Measurements from ENCODE around the gene TNS3.

GRCh38 chr7:47326220-47326619, 255.7 kb downstream of the TNS3 start:
- no peak for TF ChIP-seq E2F3 (CRISPR knock-in tag; IDR thresholded peaks at IDR 0.05)
- no peak for TF ChIP-seq CHD1 (IDR thresholded peaks at IDR 0.05; ENCODE audit: low read length)
- TF ChIP-seq ZNF212 (CRISPR knock-in tag; IDR thresholded peaks at IDR 0.05): no peak
- no peak for TF ChIP-seq ATF2 (CRISPR knock-in tag; IDR thresholded peaks at IDR 0.05)
- no peak for TF ChIP-seq ZNF512 (tag; IDR thresholded peaks at IDR 0.05)
- TF ChIP-seq CTCF (IDR thresholded peaks at IDR 0.05 in 2 of 3, conservative IDR thresholded peaks at IDR 0.05 in 1 of 3; ENCODE audit: insufficient read depth in 2 of 3, low read depth in 1 of 3, low read length in 3 of 3): peak in 1 of 3 experiments; percentile 30; a peak in 1 of 6 replicates
- no peak for TF ChIP-seq NR1H2 (CRISPR knock-in tag; IDR thresholded peaks at IDR 0.05)
- TF ChIP-seq POLR2AphosphoS5 (IDR thresholded peaks at IDR 0.05; ENCODE audit: control insufficient read depth, insufficient read depth, low read depth, low read length): no peak
- TF ChIP-seq STAT5B (CRISPR knock-in tag; IDR thresholded peaks at IDR 0.05): no peak
- no peak for TF ChIP-seq SMAD3 (CRISPR knock-in tag; conservative IDR thresholded peaks at IDR 0.05)
